HTERT RPE-1 (cell line): ENCODE results near the gene WWOX.

ENCODE experiments used
- in situ Hi-C: fragments of 300-500 bp; cut with MboI; formaldehyde crosslinking; loops from 4 replicates; pipeline ENCODE4 v1.14.3; 2020; ENCODE audit warnings: low sequenced_read_pairs

The WWOX gene

GRCh38 chr16:79168321-79168720 lies 1068.9 kb downstream of the WWOX start:
- in situ Hi-C loops: no loop called here

GRCh38 chr16:79169239-79169638 lies 1069.8 kb downstream of the WWOX start:
- in situ Hi-C loops: no loop called here

- in situ Hi-C loops: no loop called here
Observed at GRCh38 chr16:79170555-79171246, 1071.2 kb downstream of the WWOX start.

GRCh38 chr16:79171504-79171903 lies 1072.0 kb downstream of the WWOX start:
- in situ Hi-C loops: no loop called here

- in situ Hi-C loops: no loop called here
Observed at GRCh38 chr16:79171931-79172705, 1072.7 kb downstream of the WWOX start.

- in situ Hi-C loops: no loop called here
Observed at GRCh38 chr16:79172976-79173500, 1073.6 kb downstream of the WWOX start.

- in situ Hi-C loops: no loop called here
Observed at GRCh38 chr16:79173919-79174318, 1074.5 kb downstream of the WWOX start.

GRCh38 chr16:79175286-79176057 lies 1076.0 kb downstream of the WWOX start:
- in situ Hi-C loops: no loop called here

GRCh38 chr16:79177018-79177417 lies 1077.6 kb downstream of the WWOX start:
- in situ Hi-C loops: no loop called here

- in situ Hi-C loops: no loop called here
Observed at GRCh38 chr16:79181419-79181818, 1082.0 kb downstream of the WWOX start.

GRCh38 chr16:79182616-79183015 lies 1083.2 kb downstream of the WWOX start:
- in situ Hi-C loops: no loop called here

- in situ Hi-C loops: no loop called here
Observed at GRCh38 chr16:79183571-79183970, 1084.1 kb downstream of the WWOX start.

- in situ Hi-C loops: no loop called here
Observed at GRCh38 chr16:79184464-79185030, 1085.1 kb downstream of the WWOX start.

GRCh38 chr16:79185711-79186110 lies 1086.3 kb downstream of the WWOX start:
- in situ Hi-C loops: no loop called here

- in situ Hi-C loops: no loop called here
Observed at GRCh38 chr16:79186196-79186595, 1086.7 kb downstream of the WWOX start.

- in situ Hi-C loops: no loop called here
Observed at GRCh38 chr16:79188115-79188738, 1088.8 kb downstream of the WWOX start.

- in situ Hi-C loops: no loop called here
Observed at GRCh38 chr16:79188739-79189122, 1089.3 kb downstream of the WWOX start.

GRCh38 chr16:79190542-79190941 lies 1091.1 kb downstream of the WWOX start:
- in situ Hi-C loops: no loop called here

GRCh38 chr16:79191933-79192332 lies 1092.5 kb downstream of the WWOX start:
- in situ Hi-C loops: no loop called here

- in situ Hi-C loops: no loop called here
Observed at GRCh38 chr16:79192904-79193303, 1093.5 kb downstream of the WWOX start.

- in situ Hi-C loops: no loop called here
Observed at GRCh38 chr16:79194291-79194690, 1094.8 kb downstream of the WWOX start.
